LNCAP (cell line): ENCODE results near the gene MX2.

Source experiments
- TF ChIP-seq, protein P1 (sequence below): fragments of 450-650 bp; IDR thresholded peaks from 2 replicates; pipeline ENCODE4 v1.5.1; 2017; ENCODE audit warnings: mild to moderate bottlenecking

The MX2 gene

DNA sequence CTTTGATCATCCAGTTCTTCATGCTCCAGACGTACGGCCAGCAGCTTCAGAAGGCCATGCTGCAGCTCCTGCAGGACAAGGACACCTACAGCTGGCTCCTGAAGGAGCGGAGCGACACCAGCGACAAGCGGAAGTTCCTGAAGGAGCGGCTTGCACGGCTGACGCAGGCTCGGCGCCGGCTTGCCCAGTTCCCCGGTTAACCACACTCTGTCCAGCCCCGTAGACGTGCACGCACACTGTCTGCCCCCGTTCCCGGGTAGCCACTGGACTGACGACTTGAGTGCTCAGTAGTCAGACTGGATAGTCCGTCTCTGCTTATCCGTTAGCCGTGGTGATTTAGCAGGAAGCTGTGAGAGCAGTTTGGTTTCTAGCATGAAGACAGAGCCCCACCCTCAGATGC, 96.7 kb downstream of the MX2 start:
- TF ChIP-seq, protein P1, sequence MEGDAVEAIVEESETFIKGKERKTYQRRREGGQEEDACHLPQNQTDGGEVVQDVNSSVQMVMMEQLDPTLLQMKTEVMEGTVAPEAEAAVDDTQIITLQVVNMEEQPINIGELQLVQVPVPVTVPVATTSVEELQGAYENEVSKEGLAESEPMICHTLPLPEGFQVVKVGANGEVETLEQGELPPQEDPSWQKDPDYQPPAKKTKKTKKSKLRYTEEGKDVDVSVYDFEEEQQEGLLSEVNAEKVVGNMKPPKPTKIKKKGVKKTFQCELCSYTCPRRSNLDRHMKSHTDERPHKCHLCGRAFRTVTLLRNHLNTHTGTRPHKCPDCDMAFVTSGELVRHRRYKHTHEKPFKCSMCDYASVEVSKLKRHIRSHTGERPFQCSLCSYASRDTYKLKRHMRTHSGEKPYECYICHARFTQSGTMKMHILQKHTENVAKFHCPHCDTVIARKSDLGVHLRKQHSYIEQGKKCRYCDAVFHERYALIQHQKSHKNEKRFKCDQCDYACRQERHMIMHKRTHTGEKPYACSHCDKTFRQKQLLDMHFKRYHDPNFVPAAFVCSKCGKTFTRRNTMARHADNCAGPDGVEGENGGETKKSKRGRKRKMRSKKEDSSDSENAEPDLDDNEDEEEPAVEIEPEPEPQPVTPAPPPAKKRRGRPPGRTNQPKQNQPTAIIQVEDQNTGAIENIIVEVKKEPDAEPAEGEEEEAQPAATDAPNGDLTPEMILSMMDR: no peak
